Neuronal stem cell (in vitro differentiated cells): ENCODE data around the gene ENG.

Source experiments
- DNase-seq: peaks from one replicate; pipeline ENCODE4 v3.0.0-alpha.2; 2013; ENCODE audit warnings: low spot score
- H2AFZ ChIP-seq: one replicate; pipeline ENCODE4 v1.6.1; 2013; ENCODE audit warnings: mild to moderate bottlenecking, low read length, inconsistent platforms
- H2AK5ac ChIP-seq: 2 replicates; pipeline ENCODE4 v1.6.1; 2013; ENCODE audit warnings: low read depth, mild to moderate bottlenecking, inconsistent platforms, low read length, moderate library complexity, mixed read lengths
- H2BK120ac ChIP-seq: 2 replicates; pipeline ENCODE4 v1.6.1; 2013; ENCODE audit warnings: low read depth, mild to moderate bottlenecking, inconsistent platforms, low read length, moderate library complexity, mixed read lengths
- H2BK12ac ChIP-seq: one replicate; pipeline ENCODE4 v1.6.1; 2013; ENCODE audit warnings: low read length, inconsistent platforms
- H2BK15ac ChIP-seq: 2 replicates; pipeline ENCODE4 v1.6.1; 2013; ENCODE audit warnings: mild to moderate bottlenecking, low read length, inconsistent platforms, mixed read lengths
- H2BK5ac ChIP-seq: one replicate; pipeline ENCODE4 v1.6.1; 2013; ENCODE audit warnings: inconsistent platforms, mild to moderate bottlenecking, low read length, moderate library complexity
- H3K14ac ChIP-seq: one replicate; pipeline ENCODE4 v1.6.1; 2013; ENCODE audit warnings: low read length, inconsistent platforms
- H3K18ac ChIP-seq: 2 replicates; pipeline ENCODE4 v1.6.1; 2013; ENCODE audit warnings: low read length, inconsistent platforms
- H3K23ac ChIP-seq: 2 replicates; pipeline ENCODE4 v1.6.1; 2013; ENCODE audit warnings: low read depth, mild to moderate bottlenecking, mixed read lengths, low read length, inconsistent platforms; ENCODE audit not compliant: poor library complexity
- H3K27ac ChIP-seq: replicated peaks from 3 replicates; pipeline ENCODE4 v1.5.1; 2013; ENCODE audit warnings: low read length, inconsistent platforms
- H3K27me3 ChIP-seq, 3 experiments: 2 replicates each; pipeline ENCODE4 v1.6.1; 2013; ENCODE audit warnings: low read length in 3 of 3, mild to moderate bottlenecking in 2 of 3, inconsistent platforms in 1 of 3, low read depth in 1 of 3, mixed read lengths in 1 of 3, moderate library complexity in 1 of 3; ENCODE audit not compliant: control insufficient read depth in 3 of 3, insufficient read depth in 3 of 3
- H3K36me3 ChIP-seq, 2 donors: replicated peaks in 1 of 2; 2 replicates each; pipeline ENCODE4 v1.6.1; 2013; ENCODE audit warnings: low read length in 2 of 2; ENCODE audit not compliant: control insufficient read depth in 2 of 2, insufficient read depth in 2 of 2
- H3K4ac ChIP-seq: 2 replicates; pipeline ENCODE4 v1.6.1; 2013; ENCODE audit warnings: inconsistent platforms, mild to moderate bottlenecking, low read length, moderate library complexity
- H3K4me1 ChIP-seq, 2 donors: 1 replicate in 1 of 2; 2 replicates in 1 of 2; pipeline ENCODE4 v1.6.1; 2013; ENCODE audit warnings: low read length in 2 of 2, low read depth in 1 of 2; ENCODE audit not compliant: control insufficient read depth in 2 of 2, insufficient read depth in 1 of 2
- H3K4me2 ChIP-seq: one replicate; pipeline ENCODE4 v1.6.1; 2013; ENCODE audit warnings: mild to moderate bottlenecking, low read length, inconsistent platforms; ENCODE audit not compliant: insufficient read depth, poor library complexity, severe bottlenecking
- H3K4me3 ChIP-seq, 2 donors: 2 replicates each; pipeline ENCODE4 v1.5.1; 2013; ENCODE audit warnings: low read length in 2 of 2, mild to moderate bottlenecking in 2 of 2, inconsistent platforms in 1 of 2, moderate library complexity in 1 of 2
- H3K79me1 ChIP-seq: one replicate; pipeline ENCODE4 v1.6.1; 2013; ENCODE audit warnings: low read depth, mild to moderate bottlenecking, inconsistent platforms, low read length, moderate library complexity
- H3K9ac ChIP-seq: one replicate; pipeline ENCODE4 v1.6.1; 2013; ENCODE audit warnings: mild to moderate bottlenecking, low read depth, low read length, inconsistent platforms; ENCODE audit not compliant: poor library complexity
- H3K9me3 ChIP-seq, 2 donors: replicated peaks in 1 of 2; 2 replicates each; pipeline versions ENCODE3 to v1.6.1; 2013; ENCODE audit warnings: low read length in 2 of 2, mild to moderate bottlenecking in 2 of 2, inconsistent platforms in 1 of 2, low read depth in 1 of 2, mixed read lengths in 1 of 2, moderate library complexity in 1 of 2; ENCODE audit not compliant: control insufficient read depth in 2 of 2, insufficient read depth in 1 of 2
- H4K8ac ChIP-seq: one replicate; pipeline ENCODE4 v1.6.1; 2013; ENCODE audit warnings: low read depth, mild to moderate bottlenecking, inconsistent platforms, low read length, moderate library complexity
- H4K91ac ChIP-seq: one replicate; pipeline ENCODE4 v1.6.1; 2013; ENCODE audit warnings: low read length, low read depth, mild to moderate bottlenecking, inconsistent platforms; ENCODE audit not compliant: poor library complexity
- WGBS, 2 donors: extraction: QIAGEN DNeasy Blood & Tissue Kit; methylation state at CpG; one replicate each; pipeline ENCODE4 v1.1.7; 2013; ENCODE audit warnings: missing lambda C conversion rate in 2 of 2, mixed read lengths in 1 of 2; ENCODE audit not compliant: insufficient read length in 2 of 2, insufficient replicate concordance in 1 of 2; ENCODE audit errors: extremely low coverage in 2 of 2; 5-methylcytosine and 5-hydroxymethylcytosine counted together

ENG gene

DNA sequence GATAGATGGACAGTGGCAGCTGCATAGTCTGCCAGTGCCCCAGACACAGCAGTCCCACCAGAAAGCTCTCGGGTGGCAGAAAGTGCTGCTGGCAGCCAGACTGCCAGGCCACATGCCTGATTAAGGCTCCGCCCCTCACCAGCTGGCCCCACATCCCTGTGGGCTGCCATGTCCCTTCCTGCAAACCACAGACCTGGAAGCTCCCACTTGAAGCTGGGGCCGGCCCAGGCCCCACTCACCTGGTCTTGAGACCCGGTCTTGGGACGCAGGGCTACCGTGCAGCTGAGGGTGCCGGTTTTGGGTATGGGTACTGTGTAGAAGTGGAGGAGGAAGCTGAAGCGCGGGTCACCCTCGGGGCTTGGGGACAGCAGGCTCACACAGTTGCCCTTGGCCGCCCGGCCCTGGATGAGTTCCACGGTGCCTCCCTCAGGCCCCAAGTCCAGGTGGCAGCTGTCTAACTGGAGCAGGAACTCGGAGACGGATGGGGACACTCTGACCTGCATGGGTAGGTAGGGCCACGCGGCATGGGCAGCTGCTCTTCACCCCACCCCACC is 36.5 kb downstream of the ENG start:
- no peak overlapping the region for H3K4me2 ChIP-seq

DNA sequence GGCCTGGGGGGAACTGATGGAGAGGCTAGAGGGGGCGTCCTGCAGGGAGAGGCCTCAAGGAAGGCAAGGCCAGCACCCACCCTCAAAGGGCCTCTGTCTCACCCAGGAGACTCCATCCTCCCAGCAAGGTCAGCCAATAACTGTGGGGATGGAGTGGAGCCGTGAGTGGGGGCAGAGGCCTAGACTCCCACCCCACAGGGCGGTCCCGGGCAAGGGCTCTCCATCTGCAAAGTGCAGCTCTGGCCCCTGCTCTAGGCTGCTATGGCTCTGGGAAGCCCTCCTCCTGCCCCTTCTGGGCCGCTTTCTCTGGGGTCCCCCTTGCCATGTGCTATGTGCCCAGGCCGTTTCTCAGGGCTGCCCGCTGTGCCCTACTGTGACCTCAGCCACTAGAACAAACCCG is 37.7 kb downstream of the ENG start:
- H3K4ac ChIP-seq = no peak overlapping the region
- H4K8ac ChIP-seq = no peak overlapping the region
- no peaks in the 10 kb centered on the region for H3K79me1 ChIP-seq
- no peak overlapping the region for H2AFZ ChIP-seq
- H3K4me3 ChIP-seq = no peak overlapping the region
- H3K23ac ChIP-seq = no peak overlapping the region
- H3K27me3 ChIP-seq = no peaks in the 10 kb centered on the region
- no peak overlapping the region for H4K91ac ChIP-seq
- H3K18ac ChIP-seq = no peak overlapping the region
- peaks cover 22 to 25% of the 10 kb centered on the region in 2 donors for H3K36me3 ChIP-seq
- no peak overlapping the region for H2AK5ac ChIP-seq
- no peak overlapping the region for H3K4me2 ChIP-seq
- peak overlapping the region; percentile 44 for H2BK5ac ChIP-seq
- WGBS, 2 donors = no CpG with 5 or more reads among the region's 8 CpGs
- H3K14ac ChIP-seq = no peak overlapping the region
- no peak overlapping the region for H2BK120ac ChIP-seq
- no peak overlapping the region for H3K9ac ChIP-seq
- no peak overlapping the region for H2BK12ac ChIP-seq
- H2BK15ac ChIP-seq = no peak overlapping the region
- no peak overlapping the region for H3K27ac ChIP-seq
- H3K9me3 ChIP-seq = peaks cover 0 to 2% of the 10 kb centered on the region in 2 donors
- H3K4me1 ChIP-seq = peaks cover 0 to 3% of the 10 kb centered on the region in 2 donors
- DNase-seq = no peak

More for the DNA sequence above, 36.5 kb downstream of the ENG start:
- WGBS, 2 donors = no CpG with 5 or more reads among the region's 17 CpGs
- Histone ChIP-seq H3K36me3 (peaks cover 14 to 18% of the 10 kb centered on the region in 2 donors), H4K8ac (no peak overlapping the region), H3K9ac (no peak overlapping the region), H3K4me3 (peak overlapping the region in 1 of 2 donors; percentile 12), H3K23ac (peak overlapping the region; percentile 73), H2AK5ac (no peak overlapping the region), H3K18ac (no peak overlapping the region), H3K27me3 (no peaks in the 10 kb centered on the region), H3K79me1 (no peaks in the 10 kb centered on the region), H3K4ac (no peak overlapping the region), H2BK5ac (peak overlapping the region; percentile 75), H2BK120ac (peak overlapping the region; percentile 22), H2BK15ac (no peak overlapping the region), H3K9me3 (peaks cover 0 to 2% of the 10 kb centered on the region in 2 donors), H3K27ac (no peak overlapping the region), H2BK12ac (no peak overlapping the region), H3K4me1 (peaks cover 0 to 3% of the 10 kb centered on the region in 2 donors), H3K14ac (peak overlapping the region; percentile 8), H4K91ac (no peak overlapping the region), H2AFZ (no peak overlapping the region)
- DNase-seq = no peak

DNA sequence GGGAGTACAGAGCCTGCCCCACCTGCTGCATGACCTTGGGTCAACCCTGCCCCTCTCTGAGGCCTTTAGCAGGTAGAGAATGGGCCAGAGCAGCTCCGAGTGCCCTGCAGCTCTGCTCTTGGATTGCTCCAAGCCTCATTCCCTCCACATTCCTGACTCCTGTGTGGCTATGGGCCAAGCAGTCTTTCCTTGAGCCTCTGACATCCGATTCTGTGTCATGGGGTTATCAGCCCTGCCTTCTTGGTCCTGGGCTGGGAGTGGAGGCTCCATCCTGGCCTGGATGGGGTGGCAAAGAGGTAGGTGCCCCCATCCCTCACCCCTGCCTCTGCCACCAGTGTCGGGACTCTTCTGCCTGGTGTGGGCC is 38.1 kb downstream of the ENG start:
- Histone ChIP-seq H3K18ac (no peak overlapping the region), H3K27me3 (no peaks in the 10 kb centered on the region)

GRCh38 chr9:127815512-127816361 is 38.7 kb downstream of the ENG start:
- no peak overlapping the region for H4K91ac ChIP-seq
- no peak overlapping the region for H2BK120ac ChIP-seq
- H3K9me3 ChIP-seq = peaks cover 0 to 2% of the 10 kb centered on the region in 2 donors
- H3K27me3 ChIP-seq = no peaks in the 10 kb centered on the region
- H2BK15ac ChIP-seq = no peak overlapping the region
- no peak overlapping the region for H3K14ac ChIP-seq
- DNase-seq = no peak
- peak overlapping the region; percentile 80 for H3K23ac ChIP-seq
- H3K4ac ChIP-seq = no peak overlapping the region
- H4K8ac ChIP-seq = peak overlapping the region; percentile 43
- H2BK5ac ChIP-seq = no peak overlapping the region
- H2AK5ac ChIP-seq = no peak overlapping the region
- no CpG with 5 or more reads among the region's 33 CpGs for WGBS, 2 donors
- no peak overlapping the region for H3K18ac ChIP-seq
- no peak overlapping the region for H3K4me2 ChIP-seq
- H3K79me1 ChIP-seq = no peaks in the 10 kb centered on the region
- H3K4me3 ChIP-seq = peak overlapping the region in 1 of 2 donors; percentile 26
- peaks cover 0 to 3% of the 10 kb centered on the region in 2 donors for H3K4me1 ChIP-seq
- H2BK12ac ChIP-seq = no peak overlapping the region
- H2AFZ ChIP-seq = no peak overlapping the region
- no peak overlapping the region for H3K27ac ChIP-seq
- peaks cover 23 to 29% of the 10 kb centered on the region in 2 donors for H3K36me3 ChIP-seq
- H3K9ac ChIP-seq = no peak overlapping the region

More for the DNA sequence above, 38.1 kb downstream of the ENG start:
- Histone ChIP-seq H2BK120ac (no peak overlapping the region), H3K4me1 (peaks cover 0 to 3% of the 10 kb centered on the region in 2 donors), H2AK5ac (no peak overlapping the region), H2AFZ (no peak overlapping the region), H3K27ac (no peak overlapping the region), H3K79me1 (no peaks in the 10 kb centered on the region), H2BK5ac (peak overlapping the region; percentile 44), H3K36me3 (peaks cover 22 to 27% of the 10 kb centered on the region in 2 donors), H3K9me3 (peaks cover 0 to 2% of the 10 kb centered on the region in 2 donors), H3K4ac (no peak overlapping the region), H4K8ac (peak overlapping the region; percentile 43), H4K91ac (no peak overlapping the region), H3K4me2 (no peak overlapping the region), H2BK15ac (no peak overlapping the region), H3K14ac (no peak overlapping the region), H2BK12ac (peak overlapping the region; percentile 10), H3K9ac (no peak overlapping the region), H3K4me3 (no peak overlapping the region), H3K23ac (peak overlapping the region; percentile 80)
- no CpG with 5 or more reads among the region's 3 CpGs for WGBS, 2 donors
- DNase-seq = no peak
